Subcutaneous adipose tissue (tissue), 4 donors: Measurements from ENCODE around the gene LRRC42. TPM values are rescaled to one million over a fixed set of nuclear protein-coding genes. Genes with fewer than 3 reads are reported as not detected.

ENCODE experiments used
- total RNA-seq, 4 donors: library from RNA; depleted of rRNA; stranded (reverse); fragments of >200 nt; gene quantifications; one replicate each; pipeline ENCODE4 v1.1.0, GENCODE V29; 2016
- TF ChIP-seq, protein P1 (sequence below): fragments of 450-650 bp; IDR thresholded peaks from one replicate; pipeline ENCODE4 v1.5.1; 2016; ENCODE audit warnings: low read depth, mild to moderate bottlenecking, control low read depth, antibody characterized with exemption, moderate library complexity

LRRC42 gene
- total RNA-seq, 4 donors from 2014 or later = 9.6 to 19.4 (median 15.3) TPM

GRCh38 chr1:54001591-54001990 is 55.4 kb downstream of the LRRC42 start:
- TF ChIP-seq, protein P1, sequence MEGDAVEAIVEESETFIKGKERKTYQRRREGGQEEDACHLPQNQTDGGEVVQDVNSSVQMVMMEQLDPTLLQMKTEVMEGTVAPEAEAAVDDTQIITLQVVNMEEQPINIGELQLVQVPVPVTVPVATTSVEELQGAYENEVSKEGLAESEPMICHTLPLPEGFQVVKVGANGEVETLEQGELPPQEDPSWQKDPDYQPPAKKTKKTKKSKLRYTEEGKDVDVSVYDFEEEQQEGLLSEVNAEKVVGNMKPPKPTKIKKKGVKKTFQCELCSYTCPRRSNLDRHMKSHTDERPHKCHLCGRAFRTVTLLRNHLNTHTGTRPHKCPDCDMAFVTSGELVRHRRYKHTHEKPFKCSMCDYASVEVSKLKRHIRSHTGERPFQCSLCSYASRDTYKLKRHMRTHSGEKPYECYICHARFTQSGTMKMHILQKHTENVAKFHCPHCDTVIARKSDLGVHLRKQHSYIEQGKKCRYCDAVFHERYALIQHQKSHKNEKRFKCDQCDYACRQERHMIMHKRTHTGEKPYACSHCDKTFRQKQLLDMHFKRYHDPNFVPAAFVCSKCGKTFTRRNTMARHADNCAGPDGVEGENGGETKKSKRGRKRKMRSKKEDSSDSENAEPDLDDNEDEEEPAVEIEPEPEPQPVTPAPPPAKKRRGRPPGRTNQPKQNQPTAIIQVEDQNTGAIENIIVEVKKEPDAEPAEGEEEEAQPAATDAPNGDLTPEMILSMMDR = no peak

GRCh38 chr1:54002544-54003248 is 56.5 kb downstream of the LRRC42 start:
- TF ChIP-seq, protein P1 = no peak

DNA sequence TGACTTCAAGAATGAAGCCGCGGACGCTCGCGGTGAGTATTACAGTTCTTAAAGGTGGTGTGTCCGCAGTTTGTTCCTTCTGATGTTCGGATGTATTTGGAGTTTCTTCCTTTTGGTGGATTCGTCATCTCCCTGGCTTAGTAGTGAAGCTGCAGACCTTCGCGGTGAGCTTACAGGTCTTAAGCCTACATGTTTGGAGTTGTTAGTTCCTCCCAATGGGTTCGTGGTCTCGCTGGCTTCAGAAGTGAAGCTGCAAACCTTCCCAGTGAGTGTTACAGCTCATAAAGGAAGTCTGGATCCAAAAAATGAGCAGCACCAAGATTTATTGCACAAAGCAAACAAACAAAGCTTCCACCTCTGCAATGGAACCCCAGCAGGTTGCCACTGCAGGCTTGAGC is 57.1 kb downstream of the LRRC42 start:
- TF ChIP-seq, protein P1 = no peak

DNA sequence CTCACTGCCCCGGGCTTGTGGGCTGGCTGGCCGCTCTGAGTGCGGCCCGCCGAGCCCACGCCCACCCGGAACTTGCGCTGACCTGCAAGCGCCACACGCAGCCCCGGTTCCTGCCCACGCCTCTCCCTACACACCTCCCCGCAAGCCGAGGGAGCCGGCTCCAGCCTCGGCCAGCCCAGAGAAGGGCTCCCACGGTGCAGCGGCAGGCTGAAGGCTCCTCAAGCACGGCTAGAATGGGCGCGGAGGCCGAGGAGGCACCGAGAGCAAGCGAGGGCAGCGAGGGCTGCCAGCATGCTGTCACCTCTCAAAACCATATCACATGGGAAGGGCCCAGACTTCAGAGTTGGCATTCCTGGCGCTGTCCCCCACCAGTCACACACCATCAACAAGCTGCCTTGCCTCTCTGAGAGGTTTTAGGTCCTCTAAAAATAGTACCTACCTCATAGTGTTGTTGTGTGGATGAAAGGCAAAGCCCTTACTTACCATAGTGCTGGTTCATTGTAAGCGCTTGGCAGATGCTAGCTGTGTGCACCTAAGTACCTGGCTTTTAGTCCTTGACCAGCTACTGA is 58.4 kb downstream of the LRRC42 start:
- TF ChIP-seq, protein P1 = no peak

- TF ChIP-seq, protein P1 = no peak
These were observed 60.4 kb downstream of the LRRC42 start for GRCh38 chr1:54006508-54006907.

DNA sequence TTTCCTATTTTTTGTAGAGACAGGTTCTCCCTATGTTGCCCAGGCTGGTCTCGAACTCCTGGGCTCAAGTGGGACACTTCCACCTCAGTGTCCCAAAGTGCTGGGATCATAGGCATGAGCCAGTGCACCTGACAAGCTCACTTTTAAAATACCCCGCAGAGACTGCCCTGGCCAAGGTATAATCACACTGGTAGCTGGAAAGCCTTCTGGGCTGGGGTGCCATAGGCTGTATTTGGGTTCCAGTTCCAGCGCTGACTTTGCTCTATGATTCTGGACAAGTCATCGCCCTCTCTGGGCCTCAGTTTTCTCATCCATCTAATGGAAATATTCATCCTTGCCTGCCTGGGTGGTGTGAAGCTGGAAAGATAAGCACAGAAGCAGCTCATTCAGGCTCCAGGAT is 61.5 kb downstream of the LRRC42 start:
- TF ChIP-seq, protein P1 = no peak

- TF ChIP-seq, protein P1 = no peak
These were observed 62.7 kb downstream of the LRRC42 start for GRCh38 chr1:54008876-54009275.
